ENCODE data around the gene TNS3. TPM values are rescaled to one million over a fixed set of nuclear protein-coding genes. Genes with fewer than 3 reads are reported as not detected.

The TNS3 gene
- total RNA-seq, 5 donors from 2014 or later (not counting 1 experiment from before 2014, with no cell fraction given), result 0.58 to 3.7 (median 2.0) TPM

- Mint-ChIP-seq H3K4me3 (no peak overlapping the region), H3K27ac (no peak overlapping the region), H3K4me1 (peaks cover 0 to 7% (median 5%) of the 10 kb centered on the region in 3 donors), H3K36me3 (no peaks in the 10 kb centered on the region), H3K9me3 (peaks cover 0 to 6% (median 2%) of the 10 kb centered on the region in 3 donors), H3K27me3 (peaks cover 0 to 3% of the 10 kb centered on the region in 2 donors)
- 71% methylated on average over 7 of the region's 9 CpGs for WGBS (ENCODE audit: insufficient coverage)
- peaks cover 0 to 2% of the 10 kb centered on the region in 2 experiments for H3K27me3 ChIP-seq (replicated peaks in 1 of 2; ENCODE audit: control insufficient read depth in 2 of 2, extremely low read depth in 1 of 2, insufficient read depth in 2 of 2, low read length in 1 of 2)
- CTCF ChIA-PET, result no interaction called here
- H3K9me3 ChIP-seq, result no peaks in the 10 kb centered on the region
- H3K36me3 ChIP-seq (ENCODE audit: control insufficient read depth in 2 of 2, extremely low read depth in 1 of 2, insufficient read depth in 1 of 2, low read length in 1 of 2), result no peaks in the 10 kb centered on the region
- H3K4me3 ChIP-seq (ENCODE audit: control insufficient read depth in 1 of 2, extremely low read depth in 1 of 2, low read length in 1 of 2), result no peak overlapping the region
- H3K27ac ChIP-seq (ENCODE audit: low read length), result no peak overlapping the region
- POLR2A ChIA-PET, result no interaction called here
- DNase-seq (no peak), ATAC-seq (replicated peaks in 1 of 4) (no peak)
- H3K4me1 ChIP-seq (ENCODE audit: control insufficient read depth in 1 of 2, extremely low read depth in 1 of 2, insufficient read depth in 2 of 2, low read length in 2 of 2), result peaks cover 0 to 7% of the 10 kb centered on the region in 2 experiments
Observed at GRCh38 chr7:47318395-47319182, 263.3 kb downstream of the TNS3 start.

GRCh38 chr7:47317487-47317886 lies 264.4 kb downstream of the TNS3 start:
- Mint-ChIP-seq H3K9me3 (peaks cover 0 to 6% (median 2%) of the 10 kb centered on the region in 3 donors), H3K27me3 (peaks cover 0 to 3% of the 10 kb centered on the region in 2 donors), H3K27ac (no peak overlapping the region), H3K4me3 (no peak overlapping the region), H3K4me1 (peaks cover 0 to 7% (median 5%) of the 10 kb centered on the region in 3 donors), H3K36me3 (no peaks in the 10 kb centered on the region)
- ATAC-seq (replicated peaks in 1 of 4) (peak in 1 of 4 experiments; percentile 62), DNase-seq (no peak)
- H3K27ac ChIP-seq (ENCODE audit: low read length), result no peak overlapping the region
- H3K4me3 ChIP-seq (ENCODE audit: control insufficient read depth in 1 of 2, extremely low read depth in 1 of 2, low read length in 1 of 2), result no peak overlapping the region
- no peaks in the 10 kb centered on the region for H3K36me3 ChIP-seq (ENCODE audit: control insufficient read depth in 2 of 2, extremely low read depth in 1 of 2, insufficient read depth in 1 of 2, low read length in 1 of 2)
- ChIA-PET POLR2A (no interaction called here), CTCF (no interaction called here)
- H3K9me3 ChIP-seq, result no peaks in the 10 kb centered on the region
- H3K27me3 ChIP-seq (replicated peaks in 1 of 2; ENCODE audit: control insufficient read depth in 2 of 2, extremely low read depth in 1 of 2, insufficient read depth in 2 of 2, low read length in 1 of 2), result peaks cover 0 to 2% of the 10 kb centered on the region in 2 experiments
- no CpG with 5 or more reads among the region's 2 CpGs for WGBS (ENCODE audit: insufficient coverage)
- peaks cover 0 to 7% of the 10 kb centered on the region in 2 experiments for H3K4me1 ChIP-seq (ENCODE audit: control insufficient read depth in 1 of 2, extremely low read depth in 1 of 2, insufficient read depth in 2 of 2, low read length in 2 of 2)

GRCh38 chr7:47314728-47315607 lies 266.9 kb downstream of the TNS3 start:
- DNase-seq, result no peak
- Histone ChIP-seq H3K4me1 (ENCODE audit: control insufficient read depth in 1 of 2, extremely low read depth in 1 of 2, insufficient read depth in 2 of 2, low read length in 2 of 2) (peaks cover 0 to 7% of the 10 kb centered on the region in 2 experiments), H3K9me3 (no peaks in the 10 kb centered on the region), H3K27ac (ENCODE audit: low read length) (no peak overlapping the region), H3K27me3 (replicated peaks in 1 of 2; ENCODE audit: control insufficient read depth in 2 of 2, extremely low read depth in 1 of 2, insufficient read depth in 2 of 2, low read length in 1 of 2) (peaks cover 0 to 2% of the 10 kb centered on the region in 2 experiments), H3K4me3 (ENCODE audit: control insufficient read depth in 1 of 2, extremely low read depth in 1 of 2, low read length in 1 of 2) (no peak overlapping the region), H3K36me3 (ENCODE audit: control insufficient read depth in 2 of 2, extremely low read depth in 1 of 2, insufficient read depth in 1 of 2, low read length in 1 of 2) (no peaks in the 10 kb centered on the region)
- no peak for ATAC-seq (replicated peaks in 1 of 4)
- 77% methylated on average over 21 of the region's 29 CpGs for WGBS (ENCODE audit: insufficient coverage)
- H3K9me3 Mint-ChIP-seq, result peaks cover 4 to 6% (median 4%) of the 10 kb centered on the region in 3 donors
- peaks cover 0 to 7% (median 5%) of the 10 kb centered on the region in 3 donors for H3K4me1 Mint-ChIP-seq
- H3K27ac Mint-ChIP-seq, result no peak overlapping the region
- H3K27me3 Mint-ChIP-seq, result peaks cover 0 to 3% of the 10 kb centered on the region in 2 donors
- H3K4me3 Mint-ChIP-seq, result no peak overlapping the region
- no peaks in the 10 kb centered on the region for H3K36me3 Mint-ChIP-seq
- ChIA-PET CTCF (no interaction called here), POLR2A (no interaction called here)

- ATAC-seq (replicated peaks in 1 of 4), result no peak
- Mint-ChIP-seq H3K9me3 (peaks cover 4 to 6% (median 4%) of the 10 kb centered on the region in 3 donors), H3K27ac (no peak overlapping the region), H3K27me3 (peaks cover 0 to 3% of the 10 kb centered on the region in 2 donors), H3K4me3 (no peak overlapping the region), H3K36me3 (no peaks in the 10 kb centered on the region), H3K4me1 (peaks cover 0 to 7% (median 5%) of the 10 kb centered on the region in 3 donors)
- no peaks in the 10 kb centered on the region for H3K36me3 ChIP-seq (ENCODE audit: control insufficient read depth in 2 of 2, extremely low read depth in 1 of 2, insufficient read depth in 1 of 2, low read length in 1 of 2)
- POLR2A ChIA-PET, result no interaction called here
- H3K27me3 ChIP-seq (replicated peaks in 1 of 2; ENCODE audit: control insufficient read depth in 2 of 2, extremely low read depth in 1 of 2, insufficient read depth in 2 of 2, low read length in 1 of 2), result peaks cover 0 to 2% of the 10 kb centered on the region in 2 experiments
- WGBS (ENCODE audit: insufficient coverage), result 66% methylated on average over 8 of the region's 8 CpGs
- CTCF ChIA-PET, result no interaction called here
- no peaks in the 10 kb centered on the region for H3K9me3 ChIP-seq
- DNase-seq, result no peak
- no peak overlapping the region for H3K27ac ChIP-seq (ENCODE audit: low read length)
- H3K4me3 ChIP-seq (ENCODE audit: control insufficient read depth in 1 of 2, extremely low read depth in 1 of 2, low read length in 1 of 2), result no peak overlapping the region
- peaks cover 0 to 7% of the 10 kb centered on the region in 2 experiments for H3K4me1 ChIP-seq (ENCODE audit: control insufficient read depth in 1 of 2, extremely low read depth in 1 of 2, insufficient read depth in 2 of 2, low read length in 2 of 2)
Observed at GRCh38 chr7:47314248-47314647, 267.7 kb downstream of the TNS3 start.

- Histone ChIP-seq H3K9me3 (no peaks in the 10 kb centered on the region), H3K36me3 (ENCODE audit: control insufficient read depth in 2 of 2, extremely low read depth in 1 of 2, insufficient read depth in 1 of 2, low read length in 1 of 2) (no peaks in the 10 kb centered on the region), H3K4me3 (ENCODE audit: control insufficient read depth in 1 of 2, extremely low read depth in 1 of 2, low read length in 1 of 2) (no peak overlapping the region), H3K27ac (ENCODE audit: low read length) (no peak overlapping the region), H3K27me3 (replicated peaks in 1 of 2; ENCODE audit: control insufficient read depth in 2 of 2, extremely low read depth in 1 of 2, insufficient read depth in 2 of 2, low read length in 1 of 2) (peaks cover 0 to 2% of the 10 kb centered on the region in 2 experiments), H3K4me1 (ENCODE audit: control insufficient read depth in 1 of 2, extremely low read depth in 1 of 2, insufficient read depth in 2 of 2, low read length in 2 of 2) (peaks cover 0 to 7% of the 10 kb centered on the region in 2 experiments)
- peaks cover 0 to 3% of the 10 kb centered on the region in 2 donors for H3K27me3 Mint-ChIP-seq
- no peak overlapping the region for H3K27ac Mint-ChIP-seq
- H3K9me3 Mint-ChIP-seq, result peaks cover 9 to 11% (median 9%) of the 10 kb centered on the region in 3 donors
- peaks cover 0 to 7% (median 5%) of the 10 kb centered on the region in 3 donors for H3K4me1 Mint-ChIP-seq
- DNase-seq (no peak), ATAC-seq (replicated peaks in 1 of 4) (no peak)
- no peaks in the 10 kb centered on the region for H3K36me3 Mint-ChIP-seq
- ChIA-PET CTCF (no interaction called here), POLR2A (no interaction called here)
- 67% methylated on average over 2 of the region's 4 CpGs for WGBS (ENCODE audit: insufficient coverage)
- no peak overlapping the region for H3K4me3 Mint-ChIP-seq
Observed at GRCh38 chr7:47313564-47313963, 268.3 kb downstream of the TNS3 start.

GRCh38 chr7:47311891-47312290 lies 270.0 kb downstream of the TNS3 start:
- Histone ChIP-seq H3K9me3 (no peaks in the 10 kb centered on the region), H3K27me3 (replicated peaks in 1 of 2; ENCODE audit: control insufficient read depth in 2 of 2, extremely low read depth in 1 of 2, insufficient read depth in 2 of 2, low read length in 1 of 2) (peaks cover 0 to 2% of the 10 kb centered on the region in 2 experiments), H3K4me1 (ENCODE audit: control insufficient read depth in 1 of 2, extremely low read depth in 1 of 2, insufficient read depth in 2 of 2, low read length in 2 of 2) (no peaks in the 10 kb centered on the region), H3K36me3 (ENCODE audit: control insufficient read depth in 2 of 2, extremely low read depth in 1 of 2, insufficient read depth in 1 of 2, low read length in 1 of 2) (no peaks in the 10 kb centered on the region), H3K4me3 (ENCODE audit: control insufficient read depth in 1 of 2, extremely low read depth in 1 of 2, low read length in 1 of 2) (no peak overlapping the region), H3K27ac (ENCODE audit: low read length) (no peak overlapping the region)
- WGBS (ENCODE audit: insufficient coverage), result no CpG with 5 or more reads among the region's 4 CpGs
- ChIA-PET CTCF (no interaction called here), POLR2A (no interaction called here)
- ATAC-seq (replicated peaks in 1 of 4), result no peak
- H3K27ac Mint-ChIP-seq, result no peak overlapping the region
- no peak overlapping the region for H3K4me3 Mint-ChIP-seq
- H3K9me3 Mint-ChIP-seq, result peaks cover 8 to 10% (median 9%) of the 10 kb centered on the region in 3 donors
- H3K4me1 Mint-ChIP-seq, result no peaks in the 10 kb centered on the region
- H3K36me3 Mint-ChIP-seq, result no peaks in the 10 kb centered on the region
- peaks cover 0 to 3% of the 10 kb centered on the region in 2 donors for H3K27me3 Mint-ChIP-seq
- DNase-seq, result no peak
